Aorta (tissue), 5 donors: ENCODE results near the gene LRRC74B. TPM values are rescaled to one million over a fixed set of nuclear protein-coding genes. Genes with fewer than 3 reads are reported as not detected.
"Not testable (repeated sequence)": the region's sequence is repeated elsewhere in the genome, so short reads cannot be mapped to it uniquely, and the experiment has no call there.

Experiments used
- ATAC-seq: fragments of 200-7000 bp; cut with Tn5 transposase; one replicate; pipeline ENCODE4 v1.9.1; 2022; ENCODE audit warnings: moderate library complexity; ENCODE audit not compliant: low FRiP score
- DNase-seq, 2 donors: peaks; one replicate each; pipeline ENCODE4 v3.0.0-alpha.2; 2020
- H3K27ac ChIP-seq, 2 donors: one replicate each; pipeline ENCODE4 v1.5.1; 2013; ENCODE audit warnings: low read length in 2 of 2, mild to moderate bottlenecking in 2 of 2, moderate library complexity in 2 of 2, control low read depth in 1 of 2, inconsistent platforms in 1 of 2, low read depth in 1 of 2
- H3K27me3 ChIP-seq, 2 donors: one replicate each; pipeline ENCODE4 v1.6.1; 2013; ENCODE audit warnings: control low read depth in 1 of 2, low read length in 1 of 2, mild to moderate bottlenecking in 1 of 2, moderate library complexity in 1 of 2; ENCODE audit not compliant: insufficient read depth in 2 of 2, control insufficient read depth in 1 of 2
- H3K36me3 ChIP-seq, 2 donors: one replicate each; pipeline ENCODE4 v1.6.1; 2013; ENCODE audit warnings: control low read depth in 1 of 2, low read length in 1 of 2, mild to moderate bottlenecking in 1 of 2; ENCODE audit not compliant: insufficient read depth in 2 of 2, control insufficient read depth in 1 of 2
- H3K4me1 ChIP-seq, 2 donors: one replicate each; pipeline ENCODE4 v1.6.1; 2013; ENCODE audit warnings: low read length in 2 of 2, control low read depth in 1 of 2, mild to moderate bottlenecking in 1 of 2, moderate library complexity in 1 of 2; ENCODE audit not compliant: insufficient read depth in 2 of 2, control insufficient read depth in 1 of 2
- H3K4me3 ChIP-seq, 2 donors: one replicate each; pipeline ENCODE4 v1.5.1; 2013; ENCODE audit warnings: low read length in 2 of 2, control low read depth in 1 of 2, mild to moderate bottlenecking in 1 of 2
- H3K9me3 ChIP-seq: one replicate; pipeline ENCODE4 v1.6.1; 2013; ENCODE audit warnings: mild to moderate bottlenecking, low read length; ENCODE audit not compliant: control insufficient read depth
- WGBS, 2 donors: extraction: QIAGEN DNeasy Blood & Tissue Kit; methylation state at CpG; one replicate each; pipeline ENCODE4 v1.1.7; 2013; 5-methylcytosine and 5-hydroxymethylcytosine counted together
- intact Hi-C, 2 donors: fragments of 100-400 bp; cut with DNase I; formaldehyde crosslinking; loops; one replicate each; pipeline versions ENCODE4 v1.14.2 to v1.15.0; 2022
- polyA plus RNA-seq, 2 donors: library from polyadenylated mRNA; stranded (reverse); fragments of 200-250 nt; gene quantifications; one replicate each; pipeline ENCODE4 v1.2.3, GENCODE V29; 2013
- total RNA-seq, 2 donors: library from RNA; stranded (reverse); fragmentation: NEBNext Ultra II Directional; extraction: Animal tissue kit (Norgen Biotek cat#: 25700); gene quantifications; one replicate each; pipeline ENCODE4 v1.2.1, GENCODE V29; 2021
- donor health status: healthy with polysubstance abuse.
- donor health status: Bipolar disorder and iron deficiency.
- donor health status: DM: no; HTN: no; CAD: no.
- donor health status: DM: no; HTN: no; CAD: no.
- donor health status: DM: yes; HTN: yes; CAD: no.

The LRRC74B gene
- total and polyA plus RNA-seq, 4 donors, result 0.05 TPM; not detected in 3

GRCh38 chr22:21092797-21093554, 47.2 kb downstream of the LRRC74B start:
- ATAC-seq (no peak), DNase-seq (no peak)
- intact Hi-C loops, result no loop called here
- no peak overlapping the region for H3K27ac ChIP-seq
- H3K9me3 ChIP-seq, result no peaks in the 10 kb centered on the region
- no peaks in the 10 kb centered on the region for H3K4me1 ChIP-seq
- no peaks in the 10 kb centered on the region for H3K36me3 ChIP-seq
- no peaks in the 10 kb centered on the region for H3K27me3 ChIP-seq
- H3K4me3 ChIP-seq, result no peak overlapping the region
- 84 to 85% methylated on average over 3 of the region's 3 CpGs for WGBS, 2 donors

GRCh38 chr22:21093555-21094137, 47.9 kb downstream of the LRRC74B start:
- H3K9me3 ChIP-seq, H3K36me3 ChIP-seq, ATAC-seq, H3K4me3 ChIP-seq, DNase-seq, intact Hi-C loops, H3K4me1 ChIP-seq, H3K27me3 ChIP-seq, H3K27ac ChIP-seq: not testable (repeated sequence)
- 71 to 78% methylated on average over 9 of the region's 9 CpGs for WGBS, 2 donors

- H3K9me3 ChIP-seq, result no peaks in the 10 kb centered on the region
- WGBS, 2 donors, result 58 to 72% methylated on average over 5 of the region's 5 CpGs
- DNase-seq, result no peak
- no peaks in the 10 kb centered on the region for H3K27me3 ChIP-seq
- H3K4me1 ChIP-seq, result no peaks in the 10 kb centered on the region
- H3K4me3 ChIP-seq, result no peak overlapping the region
- no peak for ATAC-seq
- H3K36me3 ChIP-seq, result no peaks in the 10 kb centered on the region
- intact Hi-C loops, result no loop called here
- H3K27ac ChIP-seq, result no peak overlapping the region
Observed at GRCh38 chr22:21094911-21095772, 49.4 kb downstream of the LRRC74B start.

- Histone ChIP-seq H3K4me1 (no peaks in the 10 kb centered on the region), H3K27me3 (no peaks in the 10 kb centered on the region), H3K4me3 (no peak overlapping the region), H3K36me3 (no peaks in the 10 kb centered on the region), H3K27ac (no peak overlapping the region), H3K9me3 (no peaks in the 10 kb centered on the region)
- DNase-seq, result no peak
- ATAC-seq, result no peak
- intact Hi-C loops, result no loop called here
Observed at GRCh38 chr22:21095773-21096107, 50.0 kb downstream of the LRRC74B start.

GRCh38 chr22:21096878-21097277, 51.1 kb downstream of the LRRC74B start:
- ATAC-seq, intact Hi-C loops, H3K36me3 ChIP-seq, H3K27me3 ChIP-seq, H3K27ac ChIP-seq, H3K4me3 ChIP-seq, H3K4me1 ChIP-seq, H3K9me3 ChIP-seq, DNase-seq: not testable (repeated sequence)
- 91 to 96% methylated on average over 9 of the region's 9 CpGs for WGBS, 2 donors

- no peaks in the 10 kb centered on the region for H3K4me1 ChIP-seq
- no peaks in the 10 kb centered on the region for H3K9me3 ChIP-seq
- H3K27ac ChIP-seq, result no peak overlapping the region
- 77 to 80% methylated on average over 1 of the region's 1 CpG for WGBS, 2 donors
- H3K4me3 ChIP-seq, result no peak overlapping the region
- intact Hi-C loops, result no loop called here
- H3K36me3 ChIP-seq, result no peaks in the 10 kb centered on the region
- no peaks in the 10 kb centered on the region for H3K27me3 ChIP-seq
- ATAC-seq (no peak), DNase-seq (no peak)
Observed at GRCh38 chr22:21098099-21098671, 52.4 kb downstream of the LRRC74B start.

- ATAC-seq (no peak), DNase-seq (no peak)
- no peak overlapping the region for H3K4me3 ChIP-seq
- intact Hi-C loops, result no loop called here
- no peaks in the 10 kb centered on the region for H3K36me3 ChIP-seq
- H3K27me3 ChIP-seq, result no peaks in the 10 kb centered on the region
- H3K9me3 ChIP-seq, result no peaks in the 10 kb centered on the region
- H3K27ac ChIP-seq, result no peak overlapping the region
- no peaks in the 10 kb centered on the region for H3K4me1 ChIP-seq
Observed at GRCh38 chr22:21099578-21099977, 53.8 kb downstream of the LRRC74B start.

- DNase-seq, result no peak
- Histone ChIP-seq H3K27me3 (no peaks in the 10 kb centered on the region), H3K9me3 (no peaks in the 10 kb centered on the region), H3K4me1 (no peaks in the 10 kb centered on the region), H3K36me3 (no peaks in the 10 kb centered on the region), H3K27ac (no peak overlapping the region), H3K4me3 (no peak overlapping the region)
- WGBS, 2 donors, result 65 to 70% methylated on average over 7 of the region's 7 CpGs
- ATAC-seq, result no peak
- intact Hi-C loops, result no loop called here
Observed at GRCh38 chr22:21100149-21101032, 54.6 kb downstream of the LRRC74B start.
